HepG2 (cell line): Measurements from ENCODE around the gene SRSF2. TPM values are rescaled to one million over a fixed set of nuclear protein-coding genes. Genes with fewer than 3 reads are reported as not detected.
A peak's percentile ranks its signal among the peaks of the same experiment; 100 is the strongest.

ENCODE experiments used
- AKAP8 ChIP-seq: sonication (generic); formaldehyde crosslinking; IDR thresholded peaks from 2 replicates; pipeline ENCODE4 v1.5.1; 2020; ENCODE audit warnings: mild to moderate bottlenecking, missing genetic modification reagents
- ATAD3A ChIP-seq: sonication (generic); formaldehyde crosslinking; IDR thresholded peaks from 2 replicates; pipeline ENCODE4 v1.4.0; 2020; ENCODE audit warnings: missing genetic modification reagents
- ATRX ChIP-seq: sonication (generic); formaldehyde crosslinking; IDR thresholded peaks from 2 replicates; pipeline ENCODE4 v1.4.0; 2020; ENCODE audit warnings: missing genetic modification reagents, borderline replicate concordance
- HOXA9 ChIP-seq: sonication (generic); formaldehyde crosslinking; IDR thresholded peaks from 2 replicates; pipeline ENCODE4 v1.8.1; 2022; ENCODE audit warnings: missing genetic modification reagents, mild to moderate bottlenecking, moderate library complexity, borderline replicate concordance
- IKZF4 ChIP-seq: sonication (generic); formaldehyde crosslinking; IDR thresholded peaks from 2 replicates; pipeline ENCODE4 v1.5.1; 2020; ENCODE audit warnings: borderline replicate concordance, mild to moderate bottlenecking, low read depth, missing genetic modification reagents; ENCODE audit errors: not compliant biosample characterization
- ISX ChIP-seq: sonication (generic); formaldehyde crosslinking; conservative IDR thresholded peaks from 2 replicates; pipeline ENCODE4 v1.5.0; 2020; ENCODE audit warnings: missing genetic modification reagents
- MTF1 ChIP-seq: sonication (generic); formaldehyde crosslinking; IDR thresholded peaks from 2 replicates; pipeline ENCODE4 v1.5.0; 2020; ENCODE audit warnings: missing genetic modification reagents
- SUZ12 ChIP-seq: fragments of 150-350 bp; IDR thresholded peaks from 2 replicates; pipeline ENCODE4 v1.6.1; 2014; ENCODE audit warnings: low read depth, low read length
- TBX3 ChIP-seq: fragments of 450-650 bp; IDR thresholded peaks from 2 replicates; pipeline ENCODE4 v1.6.1; 2017; ENCODE audit warnings: antibody characterized with exemption, mild to moderate bottlenecking, inconsistent platforms, borderline replicate concordance
- TGIF2 ChIP-seq: IDR thresholded peaks from 2 replicates; pipeline ENCODE4 v1.6.1; 2016; ENCODE audit warnings: control low read depth, missing compliant biosample characterization
- ZBTB38 ChIP-seq: sonication (generic); formaldehyde crosslinking; IDR thresholded peaks from 2 replicates; pipeline ENCODE4 v1.5.1; 2020; ENCODE audit warnings: mild to moderate bottlenecking, missing genetic modification reagents
- ZFP62 ChIP-seq: sonication (generic); formaldehyde crosslinking; IDR thresholded peaks from 2 replicates; pipeline ENCODE4 v1.4.0; 2020; ENCODE audit warnings: missing genetic modification reagents
- ZKSCAN5 ChIP-seq: sonication (generic); formaldehyde crosslinking; IDR thresholded peaks from 2 replicates; pipeline ENCODE4 v1.5.1; 2020; ENCODE audit warnings: mild to moderate bottlenecking, missing genetic modification reagents
- ZNF207 ChIP-seq: fragments of 450-650 bp; IDR thresholded peaks from 2 replicates; pipeline ENCODE4 v1.6.1; 2016; ENCODE audit warnings: antibody characterized with exemption, borderline replicate concordance
- ZNF567 ChIP-seq: sonication (generic); formaldehyde crosslinking; IDR thresholded peaks from 2 replicates; pipeline ENCODE4 v1.8.1; 2023; ENCODE audit warnings: mild to moderate bottlenecking, missing genetic modification reagents, borderline replicate concordance
- ZNF781 ChIP-seq: sonication (generic); formaldehyde crosslinking; IDR thresholded peaks from 2 replicates; pipeline ENCODE4 v1.5.1; 2020; ENCODE audit warnings: borderline replicate concordance, mild to moderate bottlenecking, missing genetic modification reagents; ENCODE audit errors: not compliant biosample characterization
- polyA plus RNA-seq, 8 experiments: library from polyadenylated mRNA; depleted of rRNA in 3 of 8; stranded (reverse) in 7 of 8; unstranded in 1 of 8; fragments of >200 nt; fragmentation: Illumina TruSeq in 4 of 8; extraction: Trizol in 4 of 8; gene quantifications; 2 replicates each; pipeline versions ENCODE4 v1.2.1 to v1.2.3, GENCODE V29; 2011 to 2016; ENCODE audit warnings: low read depth in 4 of 8, missing spikeins in 1 of 8, mixed read lengths in 1 of 8; ENCODE audit not compliant: insufficient read depth in 1 of 8
- total RNA-seq, 5 experiments: library from RNA; depleted of rRNA; stranded (reverse); fragments of >200 nt; fragmentation: Illumina TruSeq; extraction: Trizol; gene quantifications; 2 replicates each; pipeline ENCODE4 v1.2.3, GENCODE V29; 2016; ENCODE audit warnings: low read depth in 1 of 5
- TF ChIP-seq, protein P1 (sequence below): sonication (generic); formaldehyde crosslinking; IDR thresholded peaks from 2 replicates; pipeline ENCODE4 v1.8.0; 2022; ENCODE audit warnings: missing genetic modification reagents, low read depth, mild to moderate bottlenecking, borderline replicate concordance
- TF ChIP-seq, protein P2 (sequence below): sonication (generic); formaldehyde crosslinking; IDR thresholded peaks from 2 replicates; pipeline ENCODE4 v1.4.0; 2020; ENCODE audit warnings: low read depth, mild to moderate bottlenecking, missing genetic modification reagents
- TF ChIP-seq, protein P3 (sequence below): sonication (generic); formaldehyde crosslinking; IDR thresholded peaks from 2 replicates; pipeline ENCODE4 v1.8.1; 2023; ENCODE audit warnings: mild to moderate bottlenecking, missing genetic modification reagents
- TF ChIP-seq, protein P4 (sequence below): sonication (generic); formaldehyde crosslinking; IDR thresholded peaks from 2 replicates; pipeline ENCODE4 v1.4.0; 2020; ENCODE audit warnings: missing genetic modification reagents; ENCODE audit errors: not compliant biosample characterization
- TF ChIP-seq, protein P5 (sequence below): sonication (generic); formaldehyde crosslinking; IDR thresholded peaks from 2 replicates; pipeline ENCODE4 v1.4.0; 2020; ENCODE audit warnings: missing genetic modification reagents
- TF ChIP-seq, protein P6 (sequence below): sonication (generic); formaldehyde crosslinking; IDR thresholded peaks from 2 replicates; pipeline ENCODE4 v1.9.0; 2022; ENCODE audit warnings: missing genetic modification reagents, mild to moderate bottlenecking, borderline replicate concordance

Gene SRSF2
- total and polyA plus RNA-seq, 2 of the 13 experiments (the other 11 are each of a cell fraction or from before 2014, with no cell fraction given) = 306 to 319 TPM

DNA sequence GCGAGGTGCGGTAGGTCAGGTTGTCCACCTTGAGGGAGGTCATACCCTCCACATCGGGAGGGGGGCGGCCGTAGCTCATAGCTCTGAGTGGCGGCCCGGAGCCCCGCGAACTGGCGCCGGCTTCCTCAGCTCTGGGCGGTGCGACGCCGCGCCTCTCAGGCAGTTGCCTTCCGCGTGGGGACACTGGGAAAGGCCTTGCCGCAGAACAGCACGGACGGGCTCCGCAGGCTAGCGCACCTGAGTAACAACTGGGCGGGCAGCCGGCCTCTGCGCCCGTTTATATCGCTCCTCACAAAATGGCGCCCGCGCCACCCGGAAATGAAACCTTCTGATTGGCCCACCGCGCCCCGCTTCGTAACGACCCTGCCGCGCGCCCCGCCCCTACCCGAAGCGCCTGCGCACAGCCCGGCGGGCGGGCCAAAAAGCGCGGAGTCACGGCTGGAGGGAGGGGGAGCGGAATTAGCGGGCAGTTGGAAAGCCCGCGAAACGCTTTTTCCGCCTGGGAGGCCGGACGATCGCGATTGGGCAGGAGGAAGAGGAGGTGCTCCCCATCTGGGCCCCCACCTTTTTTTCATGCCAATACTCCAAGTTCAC, at the start of gene SRSF2 (continued):
- TF ChIP-seq, protein P1, sequence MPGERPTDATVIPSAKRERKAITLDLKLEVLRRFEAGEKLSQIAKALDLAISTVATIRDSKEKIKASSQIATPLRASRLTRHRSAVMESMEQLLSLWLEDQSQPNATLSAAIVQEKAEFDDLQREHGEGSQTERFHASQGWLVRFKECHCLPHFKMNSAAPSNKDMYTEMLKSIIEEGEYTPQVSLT (CRISPR knock-in tag) = 0 out of 2 replicates have a peak, but pooled peaks have one; percentile 86
- TF ChIP-seq TBX3 = no peak
- peak; percentile 89 for TF ChIP-seq TGIF2 (CRISPR knock-in tag)
- TF ChIP-seq, protein P2, sequence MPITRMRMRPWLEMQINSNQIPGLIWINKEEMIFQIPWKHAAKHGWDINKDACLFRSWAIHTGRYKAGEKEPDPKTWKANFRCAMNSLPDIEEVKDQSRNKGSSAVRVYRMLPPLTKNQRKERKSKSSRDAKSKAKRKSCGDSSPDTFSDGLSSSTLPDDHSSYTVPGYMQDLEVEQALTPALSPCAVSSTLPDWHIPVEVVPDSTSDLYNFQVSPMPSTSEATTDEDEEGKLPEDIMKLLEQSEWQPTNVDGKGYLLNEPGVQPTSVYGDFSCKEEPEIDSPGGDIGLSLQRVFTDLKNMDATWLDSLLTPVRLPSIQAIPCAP = no peak; the same call in 1 of the 2 replicates
- TF ChIP-seq, protein P3, sequence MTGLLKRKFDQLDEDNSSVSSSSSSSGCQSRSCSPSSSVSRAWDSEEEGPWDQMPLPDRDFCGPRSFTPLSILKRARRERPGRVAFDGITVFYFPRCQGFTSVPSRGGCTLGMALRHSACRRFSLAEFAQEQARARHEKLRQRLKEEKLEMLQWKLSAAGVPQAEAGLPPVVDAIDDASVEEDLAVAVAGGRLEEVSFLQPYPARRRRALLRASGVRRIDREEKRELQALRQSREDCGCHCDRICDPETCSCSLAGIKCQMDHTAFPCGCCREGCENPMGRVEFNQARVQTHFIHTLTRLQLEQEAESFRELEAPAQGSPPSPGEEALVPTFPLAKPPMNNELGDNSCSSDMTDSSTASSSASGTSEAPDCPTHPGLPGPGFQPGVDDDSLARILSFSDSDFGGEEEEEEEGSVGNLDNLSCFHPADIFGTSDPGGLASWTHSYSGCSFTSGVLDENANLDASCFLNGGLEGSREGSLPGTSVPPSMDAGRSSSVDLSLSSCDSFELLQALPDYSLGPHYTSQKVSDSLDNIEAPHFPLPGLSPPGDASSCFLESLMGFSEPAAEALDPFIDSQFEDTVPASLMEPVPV = peak; percentile 77; the same call in 1 of the 2 replicates
- no peak; the same call in 1 of the 2 replicates for TF ChIP-seq ZNF567 (CRISPR knock-in tag)
- no peak; the same call in 1 of the 2 replicates for TF ChIP-seq ZBTB38 (CRISPR knock-in tag)
- no peak for TF ChIP-seq SUZ12
- TF ChIP-seq ZFP62 (CRISPR knock-in tag) = no peak
- peak; percentile 97 for TF ChIP-seq ZNF781 (CRISPR knock-in tag)
- TF ChIP-seq IKZF4 (CRISPR knock-in tag) = peak; percentile 45
- peak; percentile 86; the same call in 1 of the 2 replicates for TF ChIP-seq ISX (CRISPR knock-in tag)
- TF ChIP-seq, protein P4, sequence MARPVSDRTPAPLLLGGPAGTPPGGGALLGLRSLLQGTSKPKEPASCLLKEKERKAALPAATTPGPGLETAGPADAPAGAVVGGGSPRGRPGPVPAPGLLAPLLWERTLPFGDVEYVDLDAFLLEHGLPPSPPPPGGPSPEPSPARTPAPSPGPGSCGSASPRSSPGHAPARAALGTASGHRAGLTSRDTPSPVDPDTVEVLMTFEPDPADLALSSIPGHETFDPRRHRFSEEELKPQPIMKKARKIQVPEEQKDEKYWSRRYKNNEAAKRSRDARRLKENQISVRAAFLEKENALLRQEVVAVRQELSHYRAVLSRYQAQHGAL (CRISPR knock-in tag) = peak; percentile 97
- peak; percentile 69 for TF ChIP-seq HOXA9 (CRISPR knock-in tag)
- TF ChIP-seq AKAP8 (CRISPR knock-in tag) = 0 out of 2 replicates have a peak, but pooled peaks have one; percentile 32
- TF ChIP-seq MTF1 (CRISPR knock-in tag) = peak; percentile 88; the same call in 1 of the 2 replicates
- TF ChIP-seq ZKSCAN5 = peak; percentile 65; the same call in 1 of the 2 replicates
- TF ChIP-seq ATAD3A (CRISPR knock-in tag) = no peak
- no peak for TF ChIP-seq ATRX (CRISPR knock-in tag)
- TF ChIP-seq, protein P5, sequence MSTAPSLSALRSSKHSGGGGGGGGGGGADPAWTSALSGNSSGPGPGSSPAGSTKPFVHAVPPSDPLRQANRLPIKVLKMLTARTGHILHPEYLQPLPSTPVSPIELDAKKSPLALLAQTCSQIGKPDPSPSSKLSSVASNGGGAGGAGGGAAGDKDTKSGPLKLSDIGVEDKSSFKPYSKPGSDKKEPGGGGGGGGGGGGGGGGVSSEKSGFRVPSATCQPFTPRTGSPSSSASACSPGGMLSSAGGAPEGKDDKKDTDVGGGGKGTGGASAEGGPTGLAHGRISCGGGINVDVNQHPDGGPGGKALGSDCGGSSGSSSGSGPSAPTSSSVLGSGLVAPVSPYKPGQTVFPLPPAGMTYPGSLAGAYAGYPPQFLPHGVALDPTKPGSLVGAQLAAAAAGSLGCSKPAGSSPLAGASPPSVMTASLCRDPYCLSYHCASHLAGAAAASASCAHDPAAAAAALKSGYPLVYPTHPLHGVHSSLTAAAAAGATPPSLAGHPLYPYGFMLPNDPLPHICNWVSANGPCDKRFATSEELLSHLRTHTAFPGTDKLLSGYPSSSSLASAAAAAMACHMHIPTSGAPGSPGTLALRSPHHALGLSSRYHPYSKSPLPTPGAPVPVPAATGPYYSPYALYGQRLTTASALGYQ (CRISPR knock-in tag) = peak; percentile 95
- TF ChIP-seq, protein P6, sequence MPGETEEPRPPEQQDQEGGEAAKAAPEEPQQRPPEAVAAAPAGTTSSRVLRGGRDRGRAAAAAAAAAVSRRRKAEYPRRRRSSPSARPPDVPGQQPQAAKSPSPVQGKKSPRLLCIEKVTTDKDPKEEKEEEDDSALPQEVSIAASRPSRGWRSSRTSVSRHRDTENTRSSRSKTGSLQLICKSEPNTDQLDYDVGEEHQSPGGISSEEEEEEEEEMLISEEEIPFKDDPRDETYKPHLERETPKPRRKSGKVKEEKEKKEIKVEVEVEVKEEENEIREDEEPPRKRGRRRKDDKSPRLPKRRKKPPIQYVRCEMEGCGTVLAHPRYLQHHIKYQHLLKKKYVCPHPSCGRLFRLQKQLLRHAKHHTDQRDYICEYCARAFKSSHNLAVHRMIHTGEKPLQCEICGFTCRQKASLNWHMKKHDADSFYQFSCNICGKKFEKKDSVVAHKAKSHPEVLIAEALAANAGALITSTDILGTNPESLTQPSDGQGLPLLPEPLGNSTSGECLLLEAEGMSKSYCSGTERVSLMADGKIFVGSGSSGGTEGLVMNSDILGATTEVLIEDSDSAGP (CRISPR knock-in tag) = no peak
- TF ChIP-seq ZNF207 = no peak
